Renal cortex interstitium (tissue), 15 donors: Measurements from ENCODE around the gene ANKRD53. TPM values are rescaled to one million over a fixed set of nuclear protein-coding genes. Genes with fewer than 3 reads are reported as not detected.

Experiments used
- DNase-seq, 11 donors: peaks; one replicate each; pipeline ENCODE4 v3.0.0-alpha.2; 2013; ENCODE audit warnings: low read depth in 9 of 11, low spot score in 4 of 11; ENCODE audit errors: extremely low read depth in 1 of 11
- long read RNA-seq, 16 experiments: transcript quantifications; one replicate each; lab custom pipeline, GENCODE V29; 2026
- polyA plus RNA-seq, 3 donors: library from polyadenylated mRNA; unstranded; fragments of 120-200 nt; gene quantifications; one replicate each; pipeline ENCODE4 v1.2.1, GENCODE V29; 2013; ENCODE audit not compliant: insufficient read length in 3 of 3

The ANKRD53 gene
- 1 to 10 TPM in 1 of 3 donors, under 1 TPM in 2; 0.75 to 1.6 (median 0.90) TPM for polyA plus RNA-seq
- long read RNA-seq, donor 1, result 0 reads
- long read RNA-seq, donor 2, result 0 reads
- long read RNA-seq, donor 3, result 0 reads
- long read RNA-seq, donor 4, result 0 reads
- long read RNA-seq, donor 5, result 0 reads
- long read RNA-seq, donor 6, partial matches to known transcripts, result 6 of 24 reads
- long read RNA-seq, donor 6, other reads (novel, unspliced or antisense), result 18 of 24 reads
- long read RNA-seq, donor 7, result 0 reads
- long read RNA-seq, donor 8, partial matches to known transcripts, result 12 of 27 reads
- long read RNA-seq, donor 8, other reads (novel, unspliced or antisense), result 15 of 27 reads
- long read RNA-seq, donor 9, result 0 reads
- long read RNA-seq, donor 10, partial matches to known transcripts, result 0 of 5 reads
- long read RNA-seq, donor 10, other reads (novel, unspliced or antisense), result 5 of 5 reads
- long read RNA-seq, donor 11, result 0 reads
- long read RNA-seq, donor 12, result 0 reads
- long read RNA-seq, donor 13, result 0 reads
- long read RNA-seq, donor 14, result 0 reads
- long read RNA-seq, donor 15, result 0 reads
- long read RNA-seq, donor 16, partial matches to known transcripts, result 0 of 1 reads
- long read RNA-seq, donor 16, other reads (novel, unspliced or antisense), result 0 of 1 reads

DNA sequence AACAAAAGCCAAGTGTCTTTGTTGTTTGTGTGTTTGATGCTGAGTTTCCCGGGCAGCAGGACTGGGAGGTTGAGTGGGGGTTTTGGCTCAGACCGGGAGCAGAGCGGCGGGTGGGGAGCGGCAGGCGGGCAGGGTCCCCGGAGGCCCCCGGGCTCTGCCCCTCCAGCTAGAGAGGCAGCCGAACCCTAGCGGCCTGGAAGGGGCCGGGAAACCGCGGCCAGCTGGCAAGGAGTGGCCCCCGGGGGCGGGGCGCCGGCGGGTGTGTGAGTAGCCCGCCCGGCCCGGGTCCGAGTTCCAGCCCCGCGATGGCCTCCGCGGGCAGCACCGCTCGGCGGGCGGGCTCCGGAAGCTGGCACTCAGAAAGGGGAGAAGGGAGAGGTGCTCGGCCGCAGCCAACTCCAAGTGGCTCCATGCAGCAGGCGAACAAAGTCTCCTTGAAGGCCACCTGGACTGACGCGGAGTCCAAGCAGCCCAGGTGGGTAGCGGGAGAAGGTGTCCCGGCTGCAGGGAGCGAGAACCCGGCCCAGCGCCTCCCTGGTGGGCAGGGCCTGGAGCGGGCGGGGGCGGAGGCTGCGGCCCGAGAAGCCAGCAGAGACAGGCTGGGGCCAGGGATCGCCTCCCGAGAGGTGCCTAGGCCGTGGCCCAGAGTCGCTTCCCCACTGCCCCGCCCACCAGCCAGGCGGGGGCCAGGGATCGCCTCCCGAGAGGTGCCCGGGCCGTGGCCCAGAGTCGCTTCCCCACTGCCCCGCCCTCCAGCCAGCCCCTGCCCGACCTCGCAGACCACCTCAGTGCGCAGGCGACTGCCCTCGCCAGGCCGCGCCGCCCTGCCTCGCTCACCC, at the start of gene ANKRD53:
Gene ANKRD53 (plus strand): TSS at position 290 of the 839 bp plus-strand sequence. CDS start 16 bp downstream, at position 306.
- peak in 1 of 11 donors; percentile 15 for DNase-seq

DNA sequence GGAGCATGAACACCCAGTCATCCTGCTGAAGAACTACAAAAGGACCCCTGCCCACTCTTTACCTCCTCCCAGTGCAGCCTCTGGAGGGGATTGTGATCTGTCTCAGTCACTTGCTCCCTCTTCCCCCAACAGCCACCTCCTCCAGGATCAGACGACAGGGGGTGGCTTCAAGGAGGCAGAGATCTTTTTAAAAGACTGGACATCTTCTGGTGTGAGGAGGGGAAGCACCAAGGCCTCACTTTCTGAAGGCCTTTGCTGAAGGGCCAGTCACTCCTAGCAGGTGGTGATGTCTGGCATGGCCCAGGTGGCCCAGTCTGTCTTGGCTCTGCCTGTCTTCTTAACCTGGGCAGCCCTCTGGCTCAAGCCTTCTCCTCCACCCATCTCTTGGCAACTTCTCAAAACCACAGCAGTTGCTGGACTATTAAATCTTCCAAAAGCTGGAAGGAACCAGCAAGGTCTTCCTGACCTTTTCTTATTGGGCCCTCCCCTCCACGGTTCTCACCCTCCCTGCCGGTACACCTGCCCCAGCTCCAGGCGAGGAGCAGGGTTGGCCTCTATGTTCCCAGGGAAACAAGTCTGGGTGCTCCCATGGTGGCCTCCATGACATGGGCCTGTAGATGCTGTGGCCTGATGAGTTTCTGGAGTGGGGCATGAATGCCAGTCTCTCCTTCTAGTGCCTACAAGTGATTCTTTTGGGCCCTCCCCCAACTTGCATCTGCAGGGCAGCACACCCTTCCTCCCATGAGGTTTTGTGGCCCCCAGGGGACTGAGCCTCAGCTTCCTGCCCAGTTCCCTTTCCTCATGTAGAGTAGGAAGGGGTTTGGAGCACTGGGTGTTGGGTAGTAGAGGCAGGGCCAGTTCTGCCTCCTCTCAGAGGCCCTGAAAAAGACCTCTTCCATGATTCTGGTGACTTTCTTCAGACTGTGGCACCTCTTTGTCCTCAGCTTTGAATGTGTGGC, 47.8 kb upstream of the ANKRD53 start:
- DNase-seq, result no peak

GRCh38 chr2:70931376-70932000, 46.9 kb upstream of the ANKRD53 start:
- no peak for DNase-seq

DNA sequence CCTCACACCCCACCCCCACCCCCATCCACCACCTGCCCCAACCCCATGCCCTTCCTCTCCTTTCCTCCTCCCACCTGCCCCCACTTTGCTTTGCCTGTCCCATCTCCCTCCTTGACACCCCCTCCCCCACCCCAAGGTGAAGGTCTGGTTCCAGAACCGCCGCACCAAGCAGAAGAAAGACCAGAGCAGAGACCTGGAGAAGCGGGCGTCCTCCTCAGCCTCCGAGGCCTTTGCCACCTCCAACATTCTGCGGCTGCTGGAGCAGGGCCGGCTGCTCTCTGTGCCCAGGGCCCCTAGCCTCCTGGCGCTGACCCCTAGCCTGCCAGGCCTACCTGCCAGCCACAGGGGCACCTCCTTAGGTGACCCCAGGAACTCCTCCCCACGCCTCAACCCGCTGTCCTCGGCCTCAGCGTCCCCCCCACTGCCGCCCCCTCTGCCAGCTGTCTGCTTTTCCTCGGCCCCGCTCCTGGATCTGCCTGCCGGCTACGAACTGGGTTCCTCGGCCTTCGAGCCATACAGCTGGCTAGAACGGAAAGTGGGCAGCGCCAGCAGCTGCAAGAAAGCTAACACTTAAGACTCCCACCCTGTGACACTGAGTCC, 45.7 kb upstream of the ANKRD53 start:
- DNase-seq, result no peak

GRCh38 chr2:70934981-70935380, 43.4 kb upstream of the ANKRD53 start:
- no peak for DNase-seq

DNA sequence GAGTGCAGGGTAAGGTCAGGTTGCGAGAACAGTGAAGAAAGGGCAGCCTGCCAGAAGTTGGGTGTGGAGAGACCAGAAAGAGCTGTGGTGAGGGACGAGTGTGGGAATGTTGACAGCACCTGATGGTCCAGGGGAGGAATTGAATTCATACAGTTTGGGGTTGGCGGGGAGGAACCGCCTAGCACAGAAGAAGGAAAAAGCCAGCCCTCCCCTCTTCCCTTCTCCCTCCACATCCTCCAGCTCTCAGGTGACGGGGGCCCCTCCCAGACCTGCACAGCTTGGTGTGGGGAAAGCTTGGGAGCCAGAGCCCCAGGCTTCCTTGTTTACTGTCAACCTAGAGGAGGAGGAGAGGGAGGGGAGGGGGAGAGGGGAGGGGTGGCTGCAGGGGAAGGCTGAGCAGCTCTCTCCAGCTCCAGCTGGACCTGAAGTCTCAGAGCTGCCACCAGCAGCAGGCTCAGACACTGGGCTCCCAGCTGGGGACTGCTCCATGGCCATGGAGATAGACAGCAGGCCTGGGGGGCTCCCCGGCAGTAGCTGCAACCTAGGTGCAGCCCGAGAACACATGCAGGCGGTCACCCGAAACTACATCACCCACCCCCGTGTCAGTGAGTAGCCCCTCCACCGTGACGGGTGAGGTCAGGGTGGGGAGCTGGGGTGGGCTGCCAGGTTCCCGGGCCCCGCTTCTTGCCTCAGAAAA, 42.8 kb upstream of the ANKRD53 start, which contains the start of gene ATP6V1B1:
Gene ATP6V1B1 (plus strand): TSS at position 433 of the 697 bp plus-strand sequence. CDS start 55 bp downstream, at position 488.
- peak in 1 of 11 donors; percentile 37 for DNase-seq

DNA sequence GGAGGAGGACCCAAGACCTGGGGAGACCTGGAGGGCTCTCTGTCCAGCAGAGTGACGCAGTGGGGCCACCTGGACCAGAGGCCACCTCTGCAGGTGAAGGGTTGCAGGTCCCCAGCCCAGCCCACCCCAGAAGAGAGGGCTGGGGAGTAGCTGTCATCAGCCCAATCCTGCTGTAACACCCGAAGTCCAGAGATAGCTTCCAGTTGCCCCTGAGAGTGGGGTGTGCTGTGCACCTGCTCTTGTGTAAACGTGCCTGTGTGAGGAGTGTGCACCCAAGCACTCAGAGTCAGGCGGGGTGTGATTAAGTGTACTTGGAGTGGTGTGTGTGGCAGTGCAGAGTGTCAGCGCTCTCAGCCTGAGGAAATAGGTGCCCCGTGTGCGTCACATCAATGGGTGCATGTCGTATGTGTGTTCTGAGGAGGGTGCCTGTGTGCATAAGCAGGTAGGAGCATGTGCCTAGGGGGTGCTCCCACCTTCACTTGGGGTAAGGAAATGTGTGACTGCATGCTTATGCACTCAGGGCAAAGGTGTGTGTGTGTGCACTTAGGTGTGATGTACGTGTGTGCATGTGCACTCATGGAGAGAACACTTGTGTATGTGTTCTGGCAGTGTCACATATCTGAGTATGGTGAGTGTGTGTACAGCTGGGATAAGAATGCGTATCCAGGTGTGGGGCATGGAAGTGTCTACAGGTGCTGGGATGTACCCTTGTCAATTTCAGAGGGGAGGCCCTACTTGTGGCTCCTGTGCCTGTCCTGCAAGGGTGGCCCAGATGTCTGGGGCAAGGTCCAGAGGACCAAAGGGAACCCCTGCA, 42.1 kb upstream of the ANKRD53 start:
- DNase-seq, result no peak

DNA sequence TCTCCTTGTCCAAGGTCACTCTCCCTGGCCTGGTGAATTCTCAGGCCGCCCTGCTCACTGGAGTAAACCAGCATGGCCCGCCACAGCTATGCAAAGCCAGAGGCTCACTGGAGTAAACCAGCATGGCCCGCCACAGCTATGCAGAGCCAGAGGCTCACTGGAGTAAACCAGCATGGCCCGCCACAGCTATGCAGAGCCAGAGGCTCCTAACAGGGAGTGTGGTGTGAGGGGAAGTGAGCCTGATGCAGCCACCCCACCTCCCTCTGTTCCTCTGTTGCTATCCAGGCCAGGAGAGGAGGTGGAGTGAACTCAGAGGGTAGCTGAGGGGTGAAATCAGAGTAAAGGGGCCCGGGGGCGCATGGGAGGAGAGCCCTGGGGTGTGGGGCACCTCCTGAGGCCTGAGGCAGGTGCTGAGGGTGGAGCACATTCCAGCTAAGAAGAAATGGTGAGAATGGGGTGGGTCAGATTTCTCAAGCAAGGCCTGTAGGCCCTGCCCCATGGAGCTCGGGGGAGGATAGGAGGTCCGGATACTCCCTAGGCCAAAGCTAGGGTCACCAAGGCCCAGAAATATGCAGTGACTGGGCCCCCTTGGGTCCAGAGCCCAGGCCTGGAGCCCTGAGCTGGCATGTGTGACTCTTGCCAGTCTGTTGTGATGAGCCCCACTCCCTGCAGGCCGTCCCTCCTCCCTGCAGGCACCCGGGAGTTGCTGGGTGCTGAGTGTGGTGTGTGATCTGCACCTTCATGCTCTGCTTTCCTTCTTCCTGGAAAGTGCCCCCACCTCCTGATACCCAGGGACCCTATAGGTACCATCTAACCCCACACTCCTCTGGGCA, 41.2 kb upstream of the ANKRD53 start:
- no peak for DNase-seq

DNA sequence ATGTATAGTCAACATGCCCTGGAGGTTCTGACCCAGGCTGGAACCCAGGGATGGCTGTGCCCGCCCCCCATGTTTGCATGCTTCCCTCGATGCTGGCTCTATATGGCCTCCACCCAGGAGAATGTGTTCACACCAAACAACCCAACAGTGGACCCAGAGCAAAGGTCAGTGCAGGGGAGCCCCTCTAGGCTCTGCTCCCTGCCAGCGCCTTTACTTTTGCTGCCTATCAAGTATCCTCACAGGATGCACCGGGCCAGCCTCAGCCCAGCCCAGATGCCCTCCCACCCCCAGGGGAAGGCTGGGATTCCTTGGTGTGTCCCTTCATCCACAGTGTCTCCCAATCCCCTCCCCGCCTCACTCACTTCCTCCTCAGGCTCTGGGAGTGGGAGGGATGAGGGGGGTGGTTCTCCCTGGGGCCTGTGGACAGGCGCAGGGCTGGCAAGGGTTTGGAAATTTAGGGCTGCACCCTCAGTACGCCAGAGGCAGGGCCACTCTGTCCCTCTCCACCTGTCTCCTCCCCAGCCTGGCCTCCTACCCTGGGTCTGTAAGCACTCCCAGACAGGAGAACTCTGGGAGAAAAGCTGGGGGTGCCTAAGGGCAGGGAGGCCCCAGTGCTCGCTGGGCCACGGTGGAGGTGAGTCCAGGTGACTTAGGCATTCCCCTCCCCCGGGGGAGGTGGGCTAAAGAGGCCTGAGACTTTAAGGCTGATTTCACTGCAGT, 40.4 kb upstream of the ANKRD53 start:
- no peak for DNase-seq

- no peak for DNase-seq
Measured at GRCh38 chr2:70938586-70938950, 39.9 kb upstream of the ANKRD53 start.

DNA sequence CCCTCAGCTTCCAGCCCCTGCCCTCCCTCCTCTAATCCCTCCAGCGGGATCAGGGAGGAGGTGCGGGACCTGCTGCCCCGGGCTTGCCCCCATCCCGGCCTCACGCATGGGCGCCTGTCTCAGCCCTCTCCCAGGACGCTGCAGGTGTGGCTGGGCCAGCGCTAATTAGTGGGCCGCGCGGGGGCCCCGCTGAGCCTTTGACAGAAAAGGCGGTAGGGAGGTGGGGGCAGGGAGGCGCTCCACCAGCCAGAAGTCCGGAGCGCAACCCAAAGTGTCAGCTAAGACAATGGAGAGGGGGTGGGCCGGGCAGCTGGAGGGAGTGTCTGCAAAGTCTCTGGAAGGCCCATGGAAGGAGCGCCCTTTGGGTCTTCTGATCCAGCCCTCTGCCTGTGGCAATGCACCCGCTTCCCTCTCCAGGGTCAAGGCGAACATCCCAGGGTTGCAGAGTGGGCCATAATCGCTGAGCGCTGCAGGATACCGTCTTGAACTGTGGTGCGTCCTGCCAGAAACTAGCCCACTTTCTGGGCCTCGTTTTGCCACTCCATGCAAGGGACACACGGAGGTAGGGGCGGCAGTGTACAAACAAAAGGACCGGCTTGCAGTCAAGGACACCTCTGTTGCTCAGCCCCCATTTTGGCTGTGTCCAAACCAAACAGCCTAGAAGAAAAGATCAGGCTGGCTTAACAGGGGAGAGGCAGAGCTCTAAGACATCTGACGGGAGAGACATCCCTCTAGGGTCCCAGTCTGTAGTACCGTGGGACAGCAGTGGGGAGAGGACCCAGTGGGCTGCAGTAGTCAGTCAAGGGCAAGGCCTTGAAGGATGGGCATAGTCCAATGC, 39.2 kb upstream of the ANKRD53 start:
- DNase-seq, result no peak

DNA sequence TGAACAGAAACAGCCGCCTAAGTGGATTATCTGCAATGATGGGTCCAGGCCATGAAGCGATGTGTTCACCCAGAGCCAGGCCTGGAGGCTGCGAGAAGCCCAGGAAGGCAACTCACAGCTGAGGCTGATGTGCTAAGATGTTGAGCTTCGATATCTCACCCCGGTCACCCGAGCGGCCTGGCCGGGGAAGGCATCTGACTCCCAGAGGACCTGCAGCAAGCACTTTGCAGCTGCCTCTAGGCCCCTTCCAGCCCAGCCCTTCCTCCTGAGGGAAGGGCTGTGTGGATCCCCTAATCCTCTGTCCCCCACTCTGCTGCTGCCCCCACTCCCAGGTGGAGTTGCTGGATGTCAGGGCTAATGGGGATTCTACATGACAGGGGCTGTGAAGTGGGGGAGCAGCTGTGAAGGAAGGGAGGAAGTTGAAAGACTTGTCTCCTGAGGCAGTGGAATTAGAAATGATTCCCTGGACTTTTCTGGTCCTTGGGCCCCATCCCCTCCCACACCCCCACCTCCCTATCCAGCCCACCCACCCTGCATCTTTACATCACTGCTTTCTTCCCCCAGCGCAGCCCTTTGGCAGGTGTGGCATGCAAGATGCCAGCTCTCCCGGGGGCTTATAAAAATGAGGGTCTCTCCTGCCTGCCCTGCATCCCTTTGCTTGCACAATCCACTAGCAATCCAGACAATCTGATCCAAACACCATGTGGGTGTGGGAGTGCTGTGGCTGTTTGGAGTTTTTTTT, 38.4 kb upstream of the ANKRD53 start:
- no peak for DNase-seq

DNA sequence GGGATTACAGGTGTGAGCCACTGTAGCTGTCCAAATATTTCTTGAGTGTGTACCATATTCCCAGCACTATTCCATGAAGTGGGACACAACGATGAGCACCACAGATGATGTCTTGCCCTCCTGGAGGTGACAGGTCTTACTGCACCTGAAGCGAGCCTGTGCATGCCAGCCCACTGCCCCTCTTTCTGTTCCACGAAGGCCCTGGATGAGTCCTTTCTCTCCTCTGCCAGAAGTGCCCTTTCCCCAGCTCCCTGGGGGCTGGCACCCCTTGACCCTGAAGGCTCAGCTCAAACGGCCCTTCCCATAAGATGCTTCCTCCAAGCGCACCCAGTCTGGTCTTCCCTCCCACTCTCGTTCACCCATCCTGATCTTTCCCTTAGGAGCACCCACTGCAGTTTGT, 37.2 kb upstream of the ANKRD53 start:
- DNase-seq, result no peak
